ENCODE data around the gene CD200R1. TPM values are rescaled to one million over a fixed set of nuclear protein-coding genes. Genes with fewer than 3 reads are reported as not detected.
"Not testable (repeated sequence)": the region's sequence is repeated elsewhere in the genome, so short reads cannot be mapped to it uniquely, and the experiment has no call there.

Gene CD200R1
- polyA plus RNA-seq, 1 experiment: not detected

- H3K36me3 ChIP-seq (ENCODE audit: control insufficient read depth, insufficient read depth, low read length): no peaks in the 10 kb centered on the region
- TF ChIP-seq, protein P1, sequence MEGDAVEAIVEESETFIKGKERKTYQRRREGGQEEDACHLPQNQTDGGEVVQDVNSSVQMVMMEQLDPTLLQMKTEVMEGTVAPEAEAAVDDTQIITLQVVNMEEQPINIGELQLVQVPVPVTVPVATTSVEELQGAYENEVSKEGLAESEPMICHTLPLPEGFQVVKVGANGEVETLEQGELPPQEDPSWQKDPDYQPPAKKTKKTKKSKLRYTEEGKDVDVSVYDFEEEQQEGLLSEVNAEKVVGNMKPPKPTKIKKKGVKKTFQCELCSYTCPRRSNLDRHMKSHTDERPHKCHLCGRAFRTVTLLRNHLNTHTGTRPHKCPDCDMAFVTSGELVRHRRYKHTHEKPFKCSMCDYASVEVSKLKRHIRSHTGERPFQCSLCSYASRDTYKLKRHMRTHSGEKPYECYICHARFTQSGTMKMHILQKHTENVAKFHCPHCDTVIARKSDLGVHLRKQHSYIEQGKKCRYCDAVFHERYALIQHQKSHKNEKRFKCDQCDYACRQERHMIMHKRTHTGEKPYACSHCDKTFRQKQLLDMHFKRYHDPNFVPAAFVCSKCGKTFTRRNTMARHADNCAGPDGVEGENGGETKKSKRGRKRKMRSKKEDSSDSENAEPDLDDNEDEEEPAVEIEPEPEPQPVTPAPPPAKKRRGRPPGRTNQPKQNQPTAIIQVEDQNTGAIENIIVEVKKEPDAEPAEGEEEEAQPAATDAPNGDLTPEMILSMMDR (IDR thresholded peaks at IDR 0.05; ENCODE audit: insufficient read depth, low read depth, low read length): no peak
- no peak overlapping the region for H3K4me3 ChIP-seq (ENCODE audit: low read depth, low read length)
- H3K27me3 ChIP-seq (ENCODE audit: control insufficient read depth, insufficient read depth, low read length): no peaks in the 10 kb centered on the region
- DNase-seq (ENCODE audit: low read depth): no peak
- CTCF ChIA-PET: no interaction called here
- POLR2A ChIA-PET: no interaction called here
These were observed 48.9 kb downstream of the CD200R1 start for GRCh38 chr3:112925969-112926368.

GRCh38 chr3:112925560-112925959, 49.3 kb downstream of the CD200R1 start:
- ChIA-PET POLR2A (no interaction called here), CTCF (no interaction called here)
- TF ChIP-seq, protein P1 (IDR thresholded peaks at IDR 0.05; ENCODE audit: insufficient read depth, low read depth, low read length): no peak
- Histone ChIP-seq H3K4me3 (ENCODE audit: low read depth, low read length) (no peak overlapping the region), H3K36me3 (ENCODE audit: control insufficient read depth, insufficient read depth, low read length) (no peaks in the 10 kb centered on the region), H3K27me3 (ENCODE audit: control insufficient read depth, insufficient read depth, low read length) (no peaks in the 10 kb centered on the region)
- DNase-seq (ENCODE audit: low read depth): no peak

DNA sequence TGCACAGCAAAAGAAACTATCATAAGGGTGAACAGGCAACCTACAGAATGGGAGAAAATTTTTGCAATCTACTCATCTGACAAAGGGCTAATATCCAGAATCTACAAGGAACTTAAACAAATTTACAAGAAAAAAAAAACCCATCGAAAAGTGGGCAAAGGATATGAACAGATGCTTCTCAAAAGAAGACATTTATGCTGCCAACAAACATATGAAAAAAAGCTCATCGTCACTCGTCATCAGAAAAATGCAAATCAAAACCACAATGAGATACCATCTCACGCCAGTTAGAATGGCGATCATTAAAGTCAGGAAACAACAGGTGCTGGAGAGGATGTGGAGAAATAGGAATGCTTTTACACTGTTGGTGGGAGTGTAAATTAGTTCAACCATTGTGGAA, 55.4 kb downstream of the CD200R1 start:
- H3K4me3 ChIP-seq (ENCODE audit: low read depth, low read length); H3K27me3 ChIP-seq (ENCODE audit: control insufficient read depth, insufficient read depth, low read length); POLR2A ChIA-PET; CTCF ChIA-PET; DNase-seq (ENCODE audit: low read depth); H3K36me3 ChIP-seq (ENCODE audit: control insufficient read depth, insufficient read depth, low read length): not testable (repeated sequence)

GRCh38 chr3:112908252-112908651, 66.7 kb downstream of the CD200R1 start:
- CTCF ChIA-PET: interaction anchor here (0.6 kb wide), 2 partner anchors 40 to 76 kb away, joined by 3 to 4 read pairs; no protein-coding TSS in a partner anchor
- DNase-seq (ENCODE audit: low read depth): no peak
- Histone ChIP-seq H3K4me3 (ENCODE audit: low read depth, low read length) (no peak overlapping the region), H3K36me3 (ENCODE audit: control insufficient read depth, insufficient read depth, low read length) (no peaks in the 10 kb centered on the region), H3K27me3 (ENCODE audit: control insufficient read depth, insufficient read depth, low read length) (no peaks in the 10 kb centered on the region; the same call in 1 of the 2 replicates)
- POLR2A ChIA-PET: no interaction called here
- TF ChIP-seq, protein P1 (IDR thresholded peaks at IDR 0.05; ENCODE audit: insufficient read depth, low read depth, low read length): no peak

GRCh38 chr3:112904786-112905185, 70.1 kb downstream of the CD200R1 start:
- Histone ChIP-seq H3K27me3 (ENCODE audit: control insufficient read depth, insufficient read depth, low read length) (peaks cover 1% of the 10 kb centered on the region), H3K36me3 (ENCODE audit: control insufficient read depth, insufficient read depth, low read length) (no peaks in the 10 kb centered on the region), H3K4me3 (ENCODE audit: low read depth, low read length) (no peak overlapping the region)
- no peak for DNase-seq (ENCODE audit: low read depth)
- ChIA-PET CTCF (no interaction called here), POLR2A (no interaction called here)
- TF ChIP-seq, protein P1 (IDR thresholded peaks at IDR 0.05; ENCODE audit: insufficient read depth, low read depth, low read length): no peak

DNA sequence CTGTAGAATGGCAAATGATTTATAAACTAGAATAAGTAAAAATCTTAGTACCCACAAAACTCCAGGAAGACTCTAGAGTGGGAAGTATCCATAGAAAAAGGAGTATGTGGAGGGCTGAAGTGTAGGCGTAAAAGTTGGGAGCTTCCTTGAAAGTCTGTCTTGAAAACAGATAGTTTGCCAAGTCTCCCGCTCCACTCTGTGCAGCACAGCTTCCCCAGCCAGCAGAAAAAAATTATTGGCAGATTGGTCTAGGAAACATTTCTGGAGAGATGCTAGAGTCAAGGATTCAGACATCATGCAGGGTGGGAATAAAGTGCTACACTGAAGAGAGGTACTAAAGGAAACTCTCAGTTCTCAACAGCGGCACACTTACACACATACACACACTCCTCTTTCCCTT, 74.8 kb downstream of the CD200R1 start:
- no peak for DNase-seq (ENCODE audit: low read depth)
- Histone ChIP-seq H3K4me3 (ENCODE audit: low read depth, low read length) (no peak overlapping the region), H3K27me3 (ENCODE audit: control insufficient read depth, insufficient read depth, low read length) (peaks cover 1% of the 10 kb centered on the region; the same call in 1 of the 2 replicates), H3K36me3 (ENCODE audit: control insufficient read depth, insufficient read depth, low read length) (no peaks in the 10 kb centered on the region)
- ChIA-PET POLR2A (no interaction called here), CTCF (interaction anchor here (0.6 kb wide), 1 partner anchor 33 kb away, joined by 3 read pairs; no protein-coding TSS in a partner anchor)
- TF ChIP-seq, protein P1 (IDR thresholded peaks at IDR 0.05; ENCODE audit: insufficient read depth, low read depth, low read length): no peak
